IPS DF 6.9 (cell line): ENCODE measurements around the gene PRSS56.

Experiments used
- DNase-seq: peaks from one replicate; pipeline ENCODE4 v3.0.0-alpha.2; 2013; ENCODE audit warnings: low read depth, low spot score
- H3K27ac ChIP-seq: one replicate; pipeline ENCODE4 v1.5.1; 2013; ENCODE audit warnings: low read length, control low read depth
- H3K27me3 ChIP-seq: 2 replicates; pipeline ENCODE4 v1.6.1; 2013; ENCODE audit warnings: mild to moderate bottlenecking, low read length; ENCODE audit not compliant: control insufficient read depth, insufficient read depth
- H3K36me3 ChIP-seq: 2 replicates; pipeline ENCODE4 v1.6.1; 2013; ENCODE audit warnings: low read length; ENCODE audit not compliant: control insufficient read depth, insufficient read depth
- H3K4me1 ChIP-seq: 2 replicates; pipeline ENCODE4 v1.6.1; 2013; ENCODE audit warnings: low read length; ENCODE audit not compliant: control insufficient read depth, insufficient read depth
- H3K4me3 ChIP-seq: 2 replicates; pipeline ENCODE4 v1.5.1; 2013; ENCODE audit warnings: mild to moderate bottlenecking, low read length
- H3K9me3 ChIP-seq: 2 replicates; pipeline ENCODE4 v1.6.1; 2013; ENCODE audit warnings: low read length, inconsistent platforms; ENCODE audit not compliant: control insufficient read depth, insufficient read depth
- WGBS: extraction: QIAGEN DNeasy Blood & Tissue Kit; methylation state at CpG from one replicate; pipeline ENCODE4 v1.1.7; 2013; ENCODE audit warnings: mixed read lengths, missing lambda C conversion rate; ENCODE audit not compliant: insufficient read length, insufficient coverage; 5-methylcytosine and 5-hydroxymethylcytosine counted together

PRSS56 gene

DNA sequence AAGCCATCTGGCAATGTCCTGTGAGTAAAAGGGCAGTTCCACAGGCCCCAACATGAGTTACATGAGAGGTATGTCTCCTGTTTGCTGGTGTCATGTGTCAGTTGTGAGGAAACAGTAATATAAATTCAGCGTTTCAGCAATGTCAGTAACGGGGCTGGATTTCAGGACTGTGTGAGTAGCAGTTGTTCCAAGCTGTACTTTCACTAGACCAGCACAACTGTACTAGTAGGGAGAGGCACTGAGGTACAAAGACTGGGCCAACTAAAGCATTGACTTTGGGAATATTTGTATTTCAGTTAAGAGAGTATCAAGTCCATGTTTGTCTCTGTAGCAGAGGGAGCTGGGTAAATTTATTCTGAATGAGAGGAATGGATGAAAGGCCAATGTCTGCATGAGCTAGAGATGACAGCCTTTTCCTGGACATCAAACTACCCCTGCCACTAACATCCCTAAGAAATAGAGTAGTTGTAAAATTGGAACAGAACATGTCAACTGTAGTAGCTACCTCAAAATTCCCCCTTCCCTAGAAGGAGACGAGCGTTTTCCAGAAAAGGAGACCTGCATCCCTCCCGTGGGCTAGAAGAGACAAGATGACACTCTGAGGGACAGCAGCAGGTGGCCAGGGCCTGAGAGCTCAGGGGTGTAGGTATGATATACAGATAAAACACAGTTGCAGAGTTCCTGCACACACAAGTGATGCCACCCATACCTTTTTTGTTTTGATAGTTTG lies 54.7 kb downstream of the PRSS56 start:
- Histone ChIP-seq H3K36me3 (peaks cover 8% of the 10 kb centered on the region; the same call in 1 of the 2 replicates), H3K27me3 (no peaks in the 10 kb centered on the region), H3K27ac (no peak overlapping the region), H3K4me3 (no peak overlapping the region), H3K4me1 (no peaks in the 10 kb centered on the region), H3K9me3 (no peaks in the 10 kb centered on the region)
- no peak for DNase-seq
- WGBS, result no CpG with 5 or more reads among the region's 5 CpGs
